HG02938 (cell line): ENCODE data around the gene COA1.
"Not testable (repeated sequence)": the region's sequence is repeated elsewhere in the genome, so short reads cannot be mapped to it uniquely, and the experiment has no call there.

Experiments
- ATAC-seq: cut with Tn5 transposase; IDR thresholded peaks from one replicate; pipeline ENCODE4 v1.9.1; 2021; ENCODE audit warnings: mild to moderate bottlenecking, moderate library complexity; ENCODE audit not compliant: unreplicated experiment

Gene COA1

GRCh38 chr7:43693687-43694398 lies 35.5 kb downstream of the COA1 start:
- ATAC-seq = no peak

GRCh38 chr7:43692582-43693373 lies 36.5 kb downstream of the COA1 start:
- ATAC-seq = no peak

GRCh38 chr7:43691611-43692010 lies 37.7 kb downstream of the COA1 start:
- ATAC-seq = no peak

- ATAC-seq = no peak
Measured at GRCh38 chr7:43689115-43689514, 40.2 kb downstream of the COA1 start.

- ATAC-seq = not testable (repeated sequence)
Measured at GRCh38 chr7:43687866-43688265, 41.5 kb downstream of the COA1 start.

GRCh38 chr7:43686991-43687390 lies 42.3 kb downstream of the COA1 start:
- no peak for ATAC-seq

- no peak for ATAC-seq
Measured at GRCh38 chr7:43680736-43681135, 48.6 kb downstream of the COA1 start.

- ATAC-seq = no peak
Measured at GRCh38 chr7:43679210-43680068, 49.9 kb downstream of the COA1 start.

GRCh38 chr7:43678315-43678714 lies 51.0 kb downstream of the COA1 start:
- no peak for ATAC-seq

GRCh38 chr7:43677864-43678263 lies 51.5 kb downstream of the COA1 start:
- ATAC-seq = no peak

- no peak for ATAC-seq
Measured at GRCh38 chr7:43674559-43675436, 54.5 kb downstream of the COA1 start.

GRCh38 chr7:43673243-43673976 lies 55.9 kb downstream of the COA1 start:
- ATAC-seq = not testable (repeated sequence)

GRCh38 chr7:43671521-43671920 lies 57.8 kb downstream of the COA1 start:
- ATAC-seq = no peak

GRCh38 chr7:43669286-43670081 lies 59.8 kb downstream of the COA1 start:
- ATAC-seq = peak; percentile 73

- no peak for ATAC-seq
Measured at GRCh38 chr7:43668035-43668434, 61.3 kb downstream of the COA1 start.

- ATAC-seq = no peak
Measured at GRCh38 chr7:43666938-43667337, 62.4 kb downstream of the COA1 start.

GRCh38 chr7:43664681-43665080 lies 64.6 kb downstream of the COA1 start:
- ATAC-seq = no peak

GRCh38 chr7:43660141-43660540 lies 69.2 kb downstream of the COA1 start:
- ATAC-seq = no peak

- no peak for ATAC-seq
Measured at GRCh38 chr7:43659549-43659896, 69.8 kb downstream of the COA1 start.
